H1 (cell line): ENCODE results near the gene CCNJ. TPM values are rescaled to one million over a fixed set of nuclear protein-coding genes. Genes with fewer than 3 reads are reported as not detected.

Source experiments
- SIN3A ChIP-seq, 2 experiments: IDR thresholded peaks in 1 of 2; conservative IDR thresholded peaks in 1 of 2; 2 replicates each; pipeline ENCODE4 v1.6.1; 2011 to 2012; ENCODE audit warnings: low read length in 2 of 2, improper control_type of control experiment in 1 of 2, low read depth in 1 of 2, mild to moderate bottlenecking in 1 of 2
- polyA plus RNA-seq, 7 experiments: library from polyadenylated mRNA; depleted of rRNA in 3 of 7; stranded (reverse) in 5 of 7; unstranded in 2 of 7; fragments of >200 nt in 5 of 7; fragments of 200-250 nt in 2 of 7; gene quantifications; 1 replicate in 5 of 7; 2 replicates in 1 of 7; 4 replicates in 1 of 7; pipeline versions ENCODE4 v1.2.1 to v1.2.3, GENCODE V29; 2011 to 2013; ENCODE audit warnings: missing spikeins in 2 of 7, mixed read lengths in 2 of 7
- total RNA-seq: library from RNA; stranded (reverse); fragmentation: NEBNext Ultra II Directional; extraction: Animal tissue kit (Norgen Biotek cat#: 25700); gene quantifications from 2 replicates; pipeline ENCODE4 v1.2.1, GENCODE V29; 2021

CCNJ gene
- total and polyA plus RNA-seq, 2 of the 8 experiments (the other 6 are each of a cell fraction or from before 2014, with no cell fraction given) = 31.4 to 34.7 TPM

GRCh38 chr10:96017191-96017687 lies 26.1 kb upstream of the CCNJ start (continued):
- TF ChIP-seq SIN3A (conservative IDR thresholded peaks at IDR 0.05 in 1 of 2, IDR thresholded peaks at IDR 0.05 in 1 of 2; ENCODE audit: low read depth in 1 of 2, low read length in 2 of 2) = no peak
